Measurements from ENCODE around the gene RCC2.

RCC2 gene

GRCh38 chr1:17451731-17452130, 12.3 kb upstream of the RCC2 start:
- TF ChIP-seq POLR2A (IDR thresholded peaks at IDR 0.05; ENCODE audit: extremely low read depth, insufficient read length) (no peak), MYC (IDR thresholded peaks at IDR 0.05; ENCODE audit: low read depth, low read length) (no peak)
- TF ChIP-seq, protein P1, sequence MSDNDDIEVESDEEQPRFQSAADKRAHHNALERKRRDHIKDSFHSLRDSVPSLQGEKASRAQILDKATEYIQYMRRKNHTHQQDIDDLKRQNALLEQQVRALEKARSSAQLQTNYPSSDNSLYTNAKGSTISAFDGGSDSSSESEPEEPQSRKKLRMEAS (IDR thresholded peaks at IDR 0.05; ENCODE audit: low read depth, low read length) = no peak
- TF ChIP-seq, protein P2, sequence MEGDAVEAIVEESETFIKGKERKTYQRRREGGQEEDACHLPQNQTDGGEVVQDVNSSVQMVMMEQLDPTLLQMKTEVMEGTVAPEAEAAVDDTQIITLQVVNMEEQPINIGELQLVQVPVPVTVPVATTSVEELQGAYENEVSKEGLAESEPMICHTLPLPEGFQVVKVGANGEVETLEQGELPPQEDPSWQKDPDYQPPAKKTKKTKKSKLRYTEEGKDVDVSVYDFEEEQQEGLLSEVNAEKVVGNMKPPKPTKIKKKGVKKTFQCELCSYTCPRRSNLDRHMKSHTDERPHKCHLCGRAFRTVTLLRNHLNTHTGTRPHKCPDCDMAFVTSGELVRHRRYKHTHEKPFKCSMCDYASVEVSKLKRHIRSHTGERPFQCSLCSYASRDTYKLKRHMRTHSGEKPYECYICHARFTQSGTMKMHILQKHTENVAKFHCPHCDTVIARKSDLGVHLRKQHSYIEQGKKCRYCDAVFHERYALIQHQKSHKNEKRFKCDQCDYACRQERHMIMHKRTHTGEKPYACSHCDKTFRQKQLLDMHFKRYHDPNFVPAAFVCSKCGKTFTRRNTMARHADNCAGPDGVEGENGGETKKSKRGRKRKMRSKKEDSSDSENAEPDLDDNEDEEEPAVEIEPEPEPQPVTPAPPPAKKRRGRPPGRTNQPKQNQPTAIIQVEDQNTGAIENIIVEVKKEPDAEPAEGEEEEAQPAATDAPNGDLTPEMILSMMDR (IDR thresholded peaks at IDR 0.05; ENCODE audit: low read depth, low read length) = no peak
- no peak overlapping the region for H3K4me3 ChIP-seq (ENCODE audit: low read depth, low read length)
- no peak for DNase-seq (ENCODE audit: low read depth)

DNA sequence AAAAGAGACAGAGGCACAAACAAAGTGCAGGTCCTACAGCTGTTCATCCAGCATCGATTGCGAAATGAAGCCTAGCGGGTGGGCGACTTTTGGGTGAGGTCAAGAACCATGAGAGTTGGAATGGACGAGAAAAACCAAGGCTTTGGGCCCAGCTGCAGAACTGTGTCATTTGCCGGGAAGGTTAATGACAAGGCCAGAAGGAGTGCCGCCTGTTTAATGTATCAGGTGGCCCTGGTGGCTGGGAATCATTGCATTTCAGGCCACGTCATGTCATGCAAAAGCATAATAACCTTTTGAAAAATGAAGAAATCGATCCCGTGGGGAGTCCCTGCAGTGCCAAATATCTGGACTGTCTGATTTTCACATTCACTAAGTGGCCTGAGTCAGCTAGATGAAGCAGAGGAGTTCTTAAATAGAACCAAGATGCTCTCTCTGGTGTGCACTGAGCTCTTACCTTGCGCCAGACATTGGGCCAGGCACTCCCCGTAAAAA, 8.1 kb upstream of the RCC2 start:
- no peak for DNase-seq (ENCODE audit: low read depth)
- no peak for TF ChIP-seq MYC (IDR thresholded peaks at IDR 0.05; ENCODE audit: low read depth, low read length)
- no peak for TF ChIP-seq POLR2A (IDR thresholded peaks at IDR 0.05; ENCODE audit: extremely low read depth, insufficient read length)
- TF ChIP-seq, protein P1 (IDR thresholded peaks at IDR 0.05; ENCODE audit: low read depth, low read length) = no peak
- TF ChIP-seq, protein P2 (IDR thresholded peaks at IDR 0.05; ENCODE audit: low read depth, low read length) = no peak
- H3K4me3 ChIP-seq (ENCODE audit: low read depth, low read length) = no peak overlapping the region

DNA sequence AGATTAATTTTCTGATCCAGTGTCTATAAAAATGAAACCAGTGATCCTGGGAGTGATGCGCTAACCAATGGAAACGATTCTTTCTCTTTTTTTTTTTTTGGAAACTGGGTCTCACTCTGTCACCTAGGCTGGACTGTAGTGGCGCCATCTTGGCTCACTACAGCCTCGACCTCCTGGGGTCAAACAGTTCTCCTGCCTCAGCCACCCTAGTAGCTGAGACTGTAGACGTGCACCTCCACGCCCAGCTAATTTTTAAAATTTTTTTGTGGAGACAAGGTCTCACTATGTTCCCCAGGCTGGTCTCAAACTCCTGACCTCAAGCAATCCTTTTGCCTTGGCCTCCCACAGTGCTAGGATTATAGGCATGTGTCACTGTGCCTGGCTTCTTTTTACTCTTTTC, 3.4 kb upstream of the RCC2 start:
- H3K4me3 ChIP-seq (ENCODE audit: low read depth, low read length) = no peak overlapping the region
- DNase-seq (ENCODE audit: low read depth) = no peak
- TF ChIP-seq, protein P1 (IDR thresholded peaks at IDR 0.05; ENCODE audit: low read depth, low read length) = no peak
- TF ChIP-seq, protein P2 (IDR thresholded peaks at IDR 0.05; ENCODE audit: low read depth, low read length) = no peak
- TF ChIP-seq POLR2A (IDR thresholded peaks at IDR 0.05; ENCODE audit: extremely low read depth, insufficient read length) (no peak), MYC (IDR thresholded peaks at IDR 0.05; ENCODE audit: low read depth, low read length) (no peak)

DNA sequence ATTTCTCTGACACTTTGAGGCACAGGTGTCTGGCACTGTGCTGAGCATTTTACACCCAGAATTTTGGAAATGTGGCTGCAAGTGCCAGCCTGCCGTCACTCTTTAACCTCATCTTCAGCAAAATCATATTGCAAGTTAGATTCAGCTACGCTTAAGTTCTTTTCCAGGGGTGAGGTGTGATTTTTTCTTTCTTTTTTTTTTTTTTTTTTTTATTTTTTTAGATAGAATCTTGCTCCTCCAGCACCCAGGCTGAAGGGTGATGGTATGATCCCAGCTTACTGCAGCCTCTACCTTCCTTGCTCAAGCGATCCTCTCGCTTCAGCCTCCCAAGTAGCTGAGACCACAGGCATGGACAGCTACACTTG, 2.5 kb upstream of the RCC2 start:
- H3K4me3 ChIP-seq (ENCODE audit: low read depth, low read length) = no peak overlapping the region
- DNase-seq (ENCODE audit: low read depth) = no peak

DNA sequence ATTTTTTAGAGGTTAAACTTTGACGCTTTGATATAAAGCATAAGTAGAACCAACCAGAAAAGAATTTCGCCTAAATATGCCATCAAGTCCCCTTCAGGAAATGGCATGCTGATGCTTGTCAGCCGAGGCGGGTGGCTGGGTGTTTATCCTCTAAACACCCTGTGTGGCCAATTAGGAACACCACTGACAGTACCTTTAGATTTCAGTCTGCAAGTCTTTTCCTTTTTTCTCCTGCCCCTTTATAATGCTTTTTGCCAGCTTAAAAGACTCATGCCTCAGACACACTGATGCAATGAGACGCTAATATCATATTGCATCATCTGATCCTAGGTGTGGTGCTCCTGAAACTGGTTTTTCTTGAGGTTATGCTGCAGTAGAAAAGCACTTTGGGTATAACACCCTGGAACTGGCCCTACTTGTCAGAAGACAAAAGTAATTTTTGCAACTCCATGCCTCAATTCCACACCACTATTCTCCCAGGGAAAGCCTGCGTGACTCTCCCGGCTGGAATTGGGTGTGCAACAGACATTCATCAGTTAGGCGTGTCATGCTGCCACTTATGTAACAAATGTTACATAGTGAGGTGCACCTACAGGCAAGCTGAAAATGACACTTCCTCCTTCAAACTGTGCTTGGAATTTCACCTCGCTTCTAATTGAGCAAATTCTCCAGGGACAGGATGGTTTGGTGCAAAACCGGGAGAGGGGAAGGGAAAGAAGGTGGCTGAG, 2.0 kb upstream of the RCC2 start:
- peak; percentile 43 for DNase-seq (ENCODE audit: low read depth)
- TF ChIP-seq MYC (IDR thresholded peaks at IDR 0.05; ENCODE audit: low read depth, low read length) = 0 out of 2 replicates have a peak, but pooled peaks have one; percentile 48
- TF ChIP-seq, protein P2 (IDR thresholded peaks at IDR 0.05; ENCODE audit: low read depth, low read length) = no peak
- TF ChIP-seq POLR2A (IDR thresholded peaks at IDR 0.05; ENCODE audit: extremely low read depth, insufficient read length) = no peak
- TF ChIP-seq, protein P1 (IDR thresholded peaks at IDR 0.05; ENCODE audit: low read depth, low read length) = peak; percentile 4; the same call in 1 of the 2 replicates
- H3K4me3 ChIP-seq (ENCODE audit: low read depth, low read length) = no peak overlapping the region

More for the DNA sequence above, 2.5 kb upstream of the RCC2 start:
- TF ChIP-seq, protein P1 (IDR thresholded peaks at IDR 0.05; ENCODE audit: low read depth, low read length) = no peak
- TF ChIP-seq POLR2A (IDR thresholded peaks at IDR 0.05; ENCODE audit: extremely low read depth, insufficient read length) (no peak), MYC (IDR thresholded peaks at IDR 0.05; ENCODE audit: low read depth, low read length) (no peak)
- TF ChIP-seq, protein P2 (IDR thresholded peaks at IDR 0.05; ENCODE audit: low read depth, low read length) = no peak

Data from NB4 (cell line).